Activated CD4-positive, alpha-beta T cell treated with anti-CD3 and anti-CD28 coated beads, Interleukin-2, amount 50 U/mL, for 24 hours (primary cell): Measurements from ENCODE around the gene PHLDA1.

Source experiments
- DNase-seq, 2 donors: peaks; one replicate each; pipeline ENCODE4 v3.0.0-alpha.2; 2020; ENCODE audit warnings: low read depth in 1 of 2, low spot score in 1 of 2

PHLDA1 gene

DNA sequence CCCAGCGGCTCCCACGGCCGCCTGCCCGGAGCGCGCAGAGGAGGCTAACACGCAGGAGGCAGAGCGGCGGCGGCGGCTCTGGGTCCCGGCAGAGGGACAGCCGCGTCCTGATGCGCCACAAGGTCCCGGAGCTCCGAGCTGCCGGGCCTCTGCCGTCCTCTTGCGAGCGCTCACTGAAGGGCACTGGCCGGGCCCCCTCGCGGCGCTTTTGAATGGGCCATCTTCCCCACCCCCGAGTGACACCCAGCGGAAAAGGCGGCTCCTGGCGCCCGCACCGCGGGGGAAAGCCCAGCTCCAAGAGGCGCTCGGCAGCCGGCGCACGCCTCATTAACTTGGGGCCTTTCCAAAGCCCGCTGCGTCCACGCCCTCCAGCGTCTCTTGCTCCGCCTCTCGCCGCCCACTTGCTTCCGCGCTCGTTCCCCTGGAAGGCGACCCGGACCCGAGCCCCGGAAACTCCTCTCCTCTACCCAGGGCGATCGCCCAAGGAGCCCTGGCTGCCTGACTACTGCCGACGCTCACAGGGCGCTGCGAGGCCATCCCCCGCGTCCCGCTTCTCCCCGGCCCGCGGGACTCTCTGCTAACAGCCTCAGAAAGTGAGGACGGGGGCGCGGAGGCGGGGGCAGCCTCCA, at the start of gene PHLDA1:
Gene PHLDA1 (minus strand): TSS at position 363 of the 629 bp plus-strand sequence.
- peak; percentile 87 to 93 for DNase-seq

DNA sequence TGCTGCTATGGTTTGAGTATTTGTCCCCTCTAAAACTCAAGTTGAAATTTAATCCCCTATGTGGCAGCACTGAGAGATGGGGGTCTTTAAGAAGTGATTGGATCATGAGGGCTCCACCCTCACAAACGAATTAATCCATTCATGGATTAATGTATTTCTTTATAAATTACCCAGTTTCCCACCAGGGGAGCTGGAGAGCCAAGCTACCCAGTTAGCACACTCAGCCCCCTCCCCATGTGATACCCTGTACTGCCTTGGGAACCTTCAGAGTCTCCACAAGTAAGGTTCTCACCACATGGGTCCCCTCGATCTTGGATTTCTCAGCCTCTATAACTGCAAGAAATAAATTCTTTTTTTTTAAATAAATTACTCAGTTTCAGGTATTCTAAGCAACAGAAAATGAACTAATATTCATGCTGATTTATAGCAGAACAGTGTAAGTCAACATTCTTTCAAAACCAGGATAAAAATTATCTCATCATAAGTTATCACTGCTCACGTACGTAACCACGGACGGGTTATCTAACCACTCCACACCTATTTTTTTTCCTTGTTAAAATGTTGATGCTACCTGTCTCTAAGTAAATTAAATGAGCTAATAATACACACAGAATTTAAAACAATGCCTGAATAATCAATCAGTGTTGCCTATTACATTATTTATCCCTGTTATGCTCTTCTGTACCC, 49.3 kb upstream of the PHLDA1 start:
- no peak for DNase-seq

DNA sequence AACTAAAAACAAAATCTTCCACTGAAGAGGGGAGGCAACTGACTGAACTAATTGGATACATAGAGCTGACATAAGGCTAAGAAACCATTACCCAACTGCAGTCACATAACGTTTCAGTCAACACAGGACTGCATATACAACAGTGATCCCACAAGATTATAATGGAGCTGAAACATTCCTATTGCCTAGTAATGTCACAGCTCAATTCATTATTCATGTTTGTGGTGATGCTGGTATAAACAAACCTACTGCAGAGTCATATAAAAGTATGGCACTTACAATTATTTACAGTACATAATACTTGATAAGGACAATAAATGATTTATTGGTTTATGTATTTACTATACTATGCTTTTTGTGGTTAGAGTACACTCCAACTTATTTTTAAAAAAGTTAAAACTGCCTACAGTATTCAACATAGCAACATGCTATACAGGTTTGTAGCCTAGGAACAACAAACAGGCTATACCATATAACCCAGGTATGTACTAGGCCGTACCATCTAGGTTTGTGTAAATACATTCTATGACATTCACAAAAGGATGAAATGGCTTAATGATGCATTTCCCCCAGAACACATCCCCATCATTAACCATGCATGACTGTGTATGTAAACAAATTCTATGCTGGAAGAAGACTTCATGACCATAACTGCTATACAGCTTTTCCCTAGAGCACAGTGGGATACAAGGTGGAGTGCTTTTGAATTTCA, 48.6 kb upstream of the PHLDA1 start:
- no peak for DNase-seq

DNA sequence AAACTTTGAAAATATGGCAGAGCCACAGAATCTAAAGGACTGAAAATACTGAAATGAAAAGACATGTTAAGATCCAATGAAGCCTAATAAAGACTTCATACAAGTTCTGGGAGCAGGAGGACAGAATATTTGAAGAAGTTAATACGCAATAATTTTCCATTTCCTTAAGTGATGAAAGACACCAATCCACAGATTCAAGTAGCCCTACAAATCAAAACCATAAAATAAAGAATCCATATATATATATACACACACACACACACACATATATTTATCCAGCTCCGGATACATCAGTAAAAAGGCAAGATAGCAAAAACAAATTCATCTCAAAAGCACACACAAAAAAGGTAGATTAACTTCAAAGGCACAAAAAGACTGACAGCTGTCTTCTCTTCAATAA, 47.2 kb upstream of the PHLDA1 start:
- no peak for DNase-seq

DNA sequence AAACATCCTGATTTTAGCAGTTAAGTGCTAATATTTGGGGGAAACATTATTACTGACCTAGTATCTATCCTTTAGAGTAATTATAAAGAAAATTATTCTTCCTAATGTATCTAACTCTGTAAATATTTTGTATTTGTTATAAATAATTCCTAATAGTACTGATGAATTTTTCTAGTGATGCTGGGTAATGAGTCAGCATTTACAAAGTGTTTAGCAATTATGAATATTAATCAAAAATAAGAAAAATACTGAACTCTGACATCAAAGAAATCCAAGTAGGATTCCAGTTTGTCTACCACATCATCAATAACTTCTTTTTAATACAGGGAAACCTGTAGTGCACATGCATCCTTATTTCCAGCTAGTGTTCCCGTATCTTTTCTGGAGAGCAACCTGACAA, 43.9 kb upstream of the PHLDA1 start:
- DNase-seq: no peak

DNA sequence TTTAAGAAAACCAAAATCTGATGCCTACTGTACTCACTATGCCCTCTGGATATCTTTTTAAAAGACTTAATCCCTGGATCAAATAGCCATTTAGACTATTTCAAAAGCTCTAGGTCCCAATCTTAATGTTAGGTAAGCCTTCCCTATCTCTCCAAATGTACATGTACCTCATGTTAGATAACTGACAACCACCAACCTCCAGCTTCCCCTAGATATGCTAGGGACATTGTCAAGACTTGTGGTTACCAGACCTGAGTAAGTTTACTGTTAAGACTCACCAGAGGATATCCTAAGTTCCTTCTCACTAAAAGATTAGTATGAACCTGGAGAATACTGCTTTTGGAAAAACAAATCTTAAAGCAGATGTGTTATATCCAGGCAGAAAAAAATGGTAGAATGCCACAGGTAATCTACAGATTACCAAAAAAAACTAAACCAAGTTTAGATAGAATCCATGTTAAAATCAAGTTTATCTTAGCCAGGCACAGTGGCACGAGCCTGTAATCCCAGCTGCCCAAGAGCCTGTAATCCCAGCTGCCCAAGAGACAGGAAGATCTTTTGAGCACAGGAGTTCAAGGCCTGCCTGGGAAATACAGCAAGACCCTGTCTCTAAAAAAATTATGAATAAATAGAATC, 43.2 kb upstream of the PHLDA1 start:
- DNase-seq: no peak

DNA sequence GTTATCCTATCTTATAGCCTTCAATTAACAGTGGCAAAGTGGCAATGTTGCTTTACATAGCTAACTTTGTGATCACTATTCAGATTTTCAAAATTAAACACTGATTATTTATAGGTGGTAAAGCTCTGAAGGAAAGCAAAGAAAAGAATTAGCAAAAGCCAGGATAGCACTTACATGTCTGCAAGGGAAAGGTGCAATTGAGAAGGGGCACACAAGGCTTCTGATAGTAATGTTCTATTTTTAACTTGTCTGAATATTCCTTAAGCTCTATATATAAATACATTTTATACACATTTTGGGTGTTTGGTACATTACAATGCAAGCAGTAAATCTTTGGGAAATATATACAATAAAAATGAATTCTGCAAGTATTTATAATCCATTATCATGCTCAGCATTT, 42.0 kb upstream of the PHLDA1 start:
- no peak for DNase-seq

DNA sequence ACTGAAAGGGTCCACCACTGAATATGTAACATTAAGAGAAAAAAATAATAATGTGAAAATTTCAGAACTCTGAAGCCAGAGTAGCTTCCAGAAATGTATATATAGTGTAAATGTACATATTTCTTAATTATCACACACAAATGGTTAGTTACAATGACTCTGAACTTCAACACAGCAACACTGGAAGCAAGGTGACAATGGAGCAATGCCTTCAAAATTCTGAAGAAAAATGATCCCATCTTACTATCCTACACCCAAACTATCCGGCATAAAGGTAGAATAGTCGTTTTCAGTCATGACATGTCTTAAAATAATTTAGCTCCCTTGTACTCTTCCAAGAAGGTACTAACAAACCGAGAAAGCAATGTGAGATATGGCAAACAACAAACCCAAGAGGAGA, 41.0 kb upstream of the PHLDA1 start:
- no peak for DNase-seq

DNA sequence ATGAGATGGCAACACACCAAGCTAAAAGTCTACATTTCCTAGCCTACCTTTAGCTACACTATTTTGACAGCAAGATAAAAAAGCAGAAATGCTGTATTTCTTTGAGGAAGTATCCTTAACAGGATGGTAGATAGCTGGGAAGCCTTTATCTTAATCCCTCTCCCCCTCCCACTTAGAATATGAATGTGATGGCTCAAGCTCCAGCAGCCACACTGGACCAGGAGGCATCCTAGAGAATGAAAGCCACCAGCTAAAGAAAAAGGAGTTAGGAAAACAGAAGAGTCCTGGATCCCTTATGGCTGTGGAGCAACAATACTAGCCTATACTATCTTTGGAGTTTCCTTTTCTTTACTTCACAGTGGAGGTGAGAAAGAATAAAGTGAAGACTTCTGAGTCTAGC, 37.8 kb upstream of the PHLDA1 start:
- DNase-seq: no peak

DNA sequence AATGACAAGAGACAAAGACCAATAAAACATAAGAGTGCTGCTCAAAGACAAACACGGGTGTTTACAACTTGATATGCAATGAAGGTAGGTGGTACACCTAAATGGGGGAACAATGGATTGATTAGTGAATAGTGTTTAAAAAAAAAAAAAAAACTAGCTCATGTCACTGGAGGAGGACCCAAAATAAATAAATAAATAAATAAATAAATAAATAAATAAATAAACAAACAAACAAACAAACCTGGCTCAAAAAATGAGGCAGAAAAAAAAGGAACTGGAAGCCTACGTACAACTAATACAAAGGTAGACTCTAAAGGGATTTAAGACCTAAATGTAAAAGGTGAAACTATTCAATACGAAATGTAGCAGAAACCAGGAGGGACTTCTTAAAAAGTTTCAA, 34.3 kb upstream of the PHLDA1 start:
- no peak for DNase-seq

DNA sequence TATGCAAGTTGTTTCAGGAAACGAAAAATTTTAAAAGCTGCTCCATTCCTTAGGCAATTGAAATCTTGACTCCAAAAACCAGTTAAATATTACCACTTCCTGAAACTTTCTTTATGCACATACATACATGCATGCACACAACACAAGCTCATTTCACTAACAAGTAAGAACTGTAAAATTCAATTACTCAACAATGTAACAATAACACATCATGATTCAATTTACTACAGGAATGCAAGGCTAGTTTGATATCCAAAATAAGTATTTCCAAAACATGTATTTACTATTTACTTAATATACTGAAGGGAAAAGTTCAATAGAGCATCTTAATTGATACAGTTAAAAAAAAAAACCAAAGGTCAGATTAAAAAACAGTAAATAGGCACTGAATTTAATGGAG, 33.3 kb upstream of the PHLDA1 start:
- DNase-seq: no peak

DNA sequence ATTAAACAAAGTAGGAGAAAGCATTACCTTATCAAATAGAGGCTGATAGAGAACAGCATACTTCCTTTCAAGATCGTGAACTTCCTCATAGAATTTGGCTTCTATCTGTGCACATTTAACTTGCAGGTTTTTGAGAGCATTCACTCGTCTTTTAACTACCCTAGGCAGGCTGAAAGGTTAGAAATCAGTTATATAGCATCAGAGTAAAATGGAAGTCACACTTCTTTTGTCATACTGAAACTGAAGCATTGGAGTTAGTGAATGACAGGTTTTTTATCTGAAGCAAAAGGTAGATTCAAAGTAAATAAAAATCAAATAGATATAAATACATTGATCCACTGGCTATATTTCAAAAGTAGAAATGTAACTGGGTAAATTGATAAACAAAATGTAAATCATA, 28.5 kb upstream of the PHLDA1 start:
- DNase-seq: no peak

DNA sequence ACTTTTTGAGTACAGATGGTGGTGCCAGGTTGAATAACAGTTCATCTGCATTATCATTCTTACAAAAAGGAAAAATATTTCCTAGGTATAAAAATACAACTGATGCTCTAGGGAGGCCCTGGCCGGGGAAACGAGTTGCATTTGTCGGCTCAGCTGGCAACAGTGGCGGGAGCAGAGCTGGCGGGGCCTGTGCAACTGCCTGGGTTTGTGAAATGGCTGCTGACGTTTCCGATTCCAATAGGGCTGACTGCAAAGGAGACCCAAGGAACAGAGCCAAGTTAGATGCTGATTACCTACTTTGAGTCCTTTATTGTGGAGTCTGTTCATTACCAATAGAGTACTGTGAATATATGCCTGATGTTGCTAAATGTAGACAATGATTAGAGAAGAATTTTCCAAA, 25.8 kb upstream of the PHLDA1 start:
- no peak for DNase-seq

DNA sequence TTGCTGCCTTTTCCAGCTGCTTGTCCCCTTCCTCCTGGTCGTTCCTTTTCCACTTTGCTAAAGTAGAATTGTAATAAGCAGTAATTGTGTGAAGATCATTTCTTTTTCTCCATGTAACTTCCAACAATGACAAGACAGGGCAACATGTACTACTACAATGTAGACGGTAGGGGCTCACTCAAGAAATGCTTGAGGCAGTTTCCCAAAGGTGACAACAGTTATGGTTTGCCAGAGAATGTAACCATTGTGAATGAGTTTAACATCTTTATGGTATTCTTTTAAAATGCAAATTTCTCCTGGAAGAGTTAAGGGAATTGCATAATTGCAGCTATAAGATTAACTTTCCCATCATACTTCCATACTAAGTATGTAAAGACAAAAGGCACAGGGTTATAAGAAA, 23.8 kb upstream of the PHLDA1 start:
- DNase-seq: no peak

DNA sequence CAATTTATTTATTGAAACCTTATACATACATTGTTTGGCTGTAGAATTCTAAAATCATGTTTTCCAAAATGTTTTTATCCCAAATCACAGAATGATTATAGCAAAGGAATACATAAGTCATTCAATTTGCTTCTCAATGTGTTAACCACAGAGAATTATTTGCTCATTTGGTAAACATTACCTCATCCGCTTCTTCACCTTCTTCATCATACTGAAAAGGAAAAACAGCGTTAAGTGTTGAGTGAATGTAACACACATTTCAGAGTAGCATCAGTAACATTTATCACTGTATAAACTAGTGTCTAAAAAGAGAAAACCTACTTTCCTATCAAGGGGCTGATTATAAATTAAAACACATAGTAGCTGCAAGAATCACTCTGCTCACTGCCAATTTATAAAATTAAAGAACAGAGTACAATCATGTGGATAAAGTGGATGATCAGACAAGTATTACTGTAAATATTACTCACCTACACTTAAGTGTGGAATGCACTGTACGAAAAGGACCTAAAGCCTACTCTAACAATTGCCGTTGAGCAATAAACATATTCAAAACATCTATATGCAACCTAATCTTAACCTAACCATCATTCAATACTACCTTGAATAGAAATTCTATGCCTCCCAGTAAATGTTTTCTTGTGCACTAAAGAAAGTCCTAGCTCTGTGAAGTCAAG, 18.1 kb upstream of the PHLDA1 start:
- DNase-seq: no peak

DNA sequence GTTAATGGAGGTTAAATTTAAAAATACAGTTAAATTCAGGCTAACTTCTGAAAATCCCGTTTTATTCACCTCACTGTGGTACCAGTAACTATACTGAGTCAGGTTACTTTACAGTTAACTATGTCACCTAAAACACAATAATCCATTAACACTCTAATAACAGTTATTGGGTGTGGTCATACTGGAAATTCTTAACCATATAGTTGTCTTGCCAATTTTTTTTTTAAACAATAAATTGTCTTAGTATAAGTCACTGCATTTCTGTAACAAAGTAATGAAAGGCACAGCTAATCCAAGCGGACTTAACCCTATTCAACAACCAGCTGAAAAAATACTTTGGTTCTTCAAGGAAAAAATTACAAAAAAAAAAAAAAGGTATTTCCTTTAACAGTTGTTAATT, 16.2 kb upstream of the PHLDA1 start:
- DNase-seq: no peak

DNA sequence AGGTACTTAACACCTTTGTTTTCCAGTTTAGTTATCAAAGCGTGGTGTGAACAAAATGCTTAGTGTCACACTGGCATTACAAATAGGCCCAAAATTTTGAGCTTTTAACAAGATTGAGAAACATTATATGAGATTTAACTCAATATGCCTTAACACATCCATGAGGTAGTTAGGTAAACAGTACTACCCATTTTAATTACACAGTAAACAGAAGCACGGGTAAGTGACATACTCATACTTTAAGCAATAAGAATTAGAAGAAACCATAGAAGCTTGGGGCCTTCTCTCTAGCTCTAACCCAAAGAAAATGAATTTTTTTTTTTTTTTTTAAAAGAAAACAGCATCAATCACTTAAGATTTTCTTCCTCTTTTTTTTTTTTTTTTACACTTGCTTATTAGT, 15.5 kb upstream of the PHLDA1 start:
- no peak for DNase-seq

DNA sequence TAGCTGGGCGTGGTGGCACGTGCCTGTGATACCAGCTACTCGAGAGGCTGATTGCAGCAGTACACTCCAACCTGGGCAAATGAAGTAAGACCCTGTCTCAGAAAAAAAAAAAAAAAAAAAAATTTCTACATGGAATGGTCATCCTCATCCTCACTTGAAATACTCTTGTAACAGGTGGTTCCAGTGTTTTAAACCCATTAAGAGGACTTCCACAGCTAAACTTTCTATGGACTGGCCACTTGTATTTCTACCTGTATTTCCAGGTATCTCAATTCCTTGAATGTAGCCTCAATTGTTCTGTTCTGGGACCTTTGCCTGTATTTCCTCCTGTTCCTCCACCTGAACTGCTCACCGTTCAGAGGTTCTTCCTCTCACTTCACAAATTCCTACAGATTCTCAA, 11.8 kb upstream of the PHLDA1 start:
- no peak for DNase-seq

DNA sequence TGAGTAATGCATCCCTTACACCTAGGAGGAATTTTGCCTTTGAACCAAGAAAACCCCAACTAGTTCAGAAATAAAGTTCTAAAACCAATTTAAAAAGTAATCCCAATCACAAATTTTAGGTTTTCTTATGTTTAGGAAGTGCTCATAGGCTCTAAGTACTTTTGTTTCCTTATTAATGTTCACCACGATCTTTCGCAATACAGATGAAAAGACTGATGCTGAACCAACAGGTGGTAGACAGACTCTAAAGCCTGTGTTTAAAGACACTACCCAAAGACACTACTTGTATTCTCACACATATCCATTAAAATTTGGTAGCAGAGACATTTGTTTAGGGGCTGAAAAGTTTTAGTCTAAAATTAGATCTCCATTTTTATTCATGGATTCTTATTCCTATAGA, 10.6 kb upstream of the PHLDA1 start:
- no peak for DNase-seq

DNA sequence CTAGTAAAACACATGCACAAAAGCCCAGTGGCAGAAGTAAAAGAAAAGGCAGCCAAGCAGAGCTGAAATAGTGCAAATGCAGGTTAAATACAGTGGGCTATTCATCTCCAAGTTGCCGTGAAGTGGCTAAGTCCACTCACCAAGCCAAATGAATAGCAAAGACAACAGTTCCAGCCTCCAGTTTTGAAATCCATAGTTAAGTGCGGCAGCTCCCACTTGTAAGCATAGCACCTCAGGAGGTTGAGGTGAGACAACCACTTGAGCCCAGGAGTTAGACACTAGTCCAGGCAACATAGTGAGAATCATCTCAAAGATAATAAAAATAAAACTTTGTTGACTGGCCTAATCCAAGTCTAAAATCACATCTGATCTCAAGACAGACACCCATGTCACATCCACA, 9.8 kb upstream of the PHLDA1 start:
- DNase-seq: no peak

DNA sequence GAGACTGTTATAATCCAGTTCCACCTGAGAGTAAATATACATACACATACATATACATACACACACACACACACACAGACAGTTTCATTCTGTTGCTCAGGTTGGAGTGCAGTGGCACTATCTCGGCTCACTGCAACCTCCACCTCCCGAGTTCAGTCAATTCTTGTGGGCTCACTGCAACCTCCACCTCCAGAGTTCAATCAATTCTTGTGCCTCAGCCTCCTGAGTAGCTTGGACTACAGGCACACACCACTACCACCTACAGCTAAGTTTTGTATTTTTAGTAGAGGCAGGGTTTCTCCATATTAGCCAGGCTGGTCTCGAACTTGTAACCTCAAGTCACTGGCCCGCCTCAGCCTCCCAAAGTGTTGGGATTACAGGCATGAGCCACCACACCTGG, 8.9 kb upstream of the PHLDA1 start:
- no peak for DNase-seq

DNA sequence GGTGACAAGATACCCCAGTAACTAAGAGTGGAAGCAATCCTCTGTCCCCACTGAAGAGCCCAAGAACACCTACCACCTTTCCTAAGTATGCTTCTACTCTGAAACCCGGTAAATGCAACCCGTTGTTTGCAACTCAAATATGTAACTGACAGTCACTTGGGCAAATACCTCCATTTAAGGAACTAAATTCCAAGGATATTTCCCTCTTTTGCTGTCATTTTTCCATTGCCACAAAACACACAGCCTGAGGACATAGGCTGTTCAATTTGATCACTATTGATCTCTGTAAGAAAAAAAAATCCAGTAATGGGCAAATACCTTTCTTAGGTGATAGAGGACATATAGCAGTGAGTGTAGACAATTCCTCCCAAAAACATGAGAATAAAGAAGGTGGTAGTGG, 6.6 kb upstream of the PHLDA1 start:
- no peak for DNase-seq
